Endothelial cell of hepatic sinusoid (primary cell): ENCODE results near the gene PTDSS2.

Experiments used
- in situ Hi-C: cut with HindIII; loops from 2 replicates; pipeline ENCODE4 v1.10.0; 2017; ENCODE audit warnings: low sequenced_read_pairs

PTDSS2 gene

GRCh38 chr11:521177-521688 lies 71.2 kb downstream of the PTDSS2 start:
- in situ Hi-C loops, result no loop called here

- in situ Hi-C loops, result no loop called here
Measured at GRCh38 chr11:526192-526591, 76.1 kb downstream of the PTDSS2 start.

DNA sequence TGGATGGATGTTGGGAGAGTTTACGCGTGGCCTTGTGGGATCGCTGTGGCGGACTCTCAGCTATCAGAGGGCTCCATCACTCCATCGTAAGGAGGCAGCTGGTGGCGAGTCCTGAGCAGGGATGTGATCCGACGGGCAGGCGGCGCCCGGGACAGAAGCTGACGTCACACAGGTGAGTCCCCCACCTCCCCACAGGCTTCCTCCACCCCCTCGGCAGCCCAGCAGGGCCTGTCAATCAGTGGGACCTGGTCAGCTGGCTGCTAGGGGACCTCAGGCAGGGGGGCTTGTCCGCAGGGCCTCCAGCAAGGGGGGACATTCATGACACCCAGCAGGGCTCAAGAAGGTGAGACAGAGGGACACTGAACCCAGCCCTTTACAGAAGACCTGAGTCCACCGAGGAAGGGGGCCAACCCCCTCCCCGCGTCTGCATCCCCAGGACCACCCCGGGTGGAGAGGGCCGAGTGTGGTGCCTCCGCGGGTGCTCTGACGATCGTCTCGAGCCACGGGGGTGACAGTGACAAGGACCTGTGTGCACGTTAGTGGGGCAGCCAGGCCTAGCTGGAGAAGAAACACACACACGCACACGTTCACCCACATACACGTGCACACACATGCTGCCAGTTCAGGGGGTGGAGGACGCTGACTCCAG lies 78.2 kb downstream of the PTDSS2 start:
- in situ Hi-C loops, result no loop called here

DNA sequence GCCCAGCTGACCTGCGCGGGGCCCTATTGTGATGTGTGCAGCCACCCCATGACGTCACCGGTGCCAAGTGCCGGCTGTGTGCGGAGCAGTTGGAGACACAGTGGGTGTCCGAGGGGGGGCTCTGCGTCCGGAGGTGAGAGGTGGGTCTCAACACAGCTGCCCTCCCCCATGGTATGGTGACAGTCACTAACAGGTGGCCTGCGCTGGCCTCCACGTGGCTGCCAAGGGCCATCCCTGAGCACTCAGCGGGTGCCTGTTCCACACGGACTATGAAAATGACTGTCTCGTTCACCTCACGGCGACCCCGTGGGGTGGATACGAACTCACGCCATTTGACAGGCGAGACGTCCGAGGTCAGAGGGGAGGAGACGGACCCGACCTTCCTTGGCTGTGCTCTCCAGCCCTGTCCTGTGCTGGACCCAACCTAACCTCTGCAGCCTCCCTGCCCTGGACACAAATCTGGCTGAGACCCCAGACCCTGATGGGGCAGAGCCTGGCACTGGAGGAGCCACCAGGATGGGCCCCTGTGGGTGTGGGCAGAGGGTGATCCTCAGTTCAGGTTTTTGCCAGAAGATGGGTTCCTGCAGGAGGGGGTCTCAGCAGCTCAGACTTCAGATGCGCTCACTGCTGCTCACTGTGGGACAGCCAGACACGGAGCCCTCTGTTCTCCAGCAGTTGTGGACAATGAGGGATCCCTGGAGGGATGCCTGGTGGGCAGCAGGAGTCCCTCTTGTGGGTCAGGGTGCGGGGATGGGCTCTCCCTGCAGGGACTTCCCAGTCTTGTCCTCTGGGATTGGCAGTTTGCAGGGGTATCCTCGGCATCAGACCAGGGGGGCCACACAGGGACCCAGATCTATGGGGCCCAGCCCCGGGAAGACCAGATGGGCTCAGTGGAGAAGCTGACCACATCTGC lies 79.0 kb downstream of the PTDSS2 start:
- in situ Hi-C loops, result no loop called here

DNA sequence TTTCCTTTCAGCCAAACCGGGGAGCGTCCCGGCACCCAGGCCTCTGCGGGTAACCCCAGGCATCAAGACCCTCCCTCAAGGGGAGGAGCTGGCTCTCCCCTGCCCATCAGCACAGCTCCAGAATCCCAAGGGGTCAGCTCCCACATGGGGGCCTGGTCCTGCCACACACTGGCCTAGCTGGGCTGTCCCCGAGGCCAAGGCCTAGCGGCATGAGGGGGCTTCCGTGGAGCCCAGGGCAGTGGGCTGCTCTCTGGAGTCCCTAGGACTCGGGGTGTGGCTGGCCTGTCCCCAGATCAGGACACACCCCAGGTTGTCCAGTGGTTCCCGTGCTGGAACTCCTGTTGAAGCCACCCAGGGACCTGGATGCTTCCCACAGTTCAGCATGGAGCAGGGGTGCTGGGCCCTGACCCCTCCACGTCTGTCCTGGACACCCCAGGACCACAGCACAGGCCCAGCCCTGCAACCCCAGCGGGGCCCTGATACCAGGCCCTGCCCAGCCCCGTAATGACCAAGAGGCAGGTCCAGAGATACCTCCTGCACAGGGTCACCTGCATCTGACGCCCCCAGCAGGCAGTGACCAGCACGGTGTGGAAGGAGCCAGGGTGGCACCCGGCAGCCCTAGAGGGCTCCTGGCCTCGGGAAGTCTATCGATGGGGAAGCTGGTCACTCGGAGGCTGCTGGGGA lies 79.8 kb downstream of the PTDSS2 start:
- in situ Hi-C loops, result no loop called here

GRCh38 chr11:530960-531831 lies 81.1 kb downstream of the PTDSS2 start:
- in situ Hi-C loops, result no loop called here

- in situ Hi-C loops, result no loop called here
Measured at GRCh38 chr11:531919-532526, 81.9 kb downstream of the PTDSS2 start.

- in situ Hi-C loops, result no loop called here
Measured at GRCh38 chr11:532527-532985, 82.5 kb downstream of the PTDSS2 start.

DNA sequence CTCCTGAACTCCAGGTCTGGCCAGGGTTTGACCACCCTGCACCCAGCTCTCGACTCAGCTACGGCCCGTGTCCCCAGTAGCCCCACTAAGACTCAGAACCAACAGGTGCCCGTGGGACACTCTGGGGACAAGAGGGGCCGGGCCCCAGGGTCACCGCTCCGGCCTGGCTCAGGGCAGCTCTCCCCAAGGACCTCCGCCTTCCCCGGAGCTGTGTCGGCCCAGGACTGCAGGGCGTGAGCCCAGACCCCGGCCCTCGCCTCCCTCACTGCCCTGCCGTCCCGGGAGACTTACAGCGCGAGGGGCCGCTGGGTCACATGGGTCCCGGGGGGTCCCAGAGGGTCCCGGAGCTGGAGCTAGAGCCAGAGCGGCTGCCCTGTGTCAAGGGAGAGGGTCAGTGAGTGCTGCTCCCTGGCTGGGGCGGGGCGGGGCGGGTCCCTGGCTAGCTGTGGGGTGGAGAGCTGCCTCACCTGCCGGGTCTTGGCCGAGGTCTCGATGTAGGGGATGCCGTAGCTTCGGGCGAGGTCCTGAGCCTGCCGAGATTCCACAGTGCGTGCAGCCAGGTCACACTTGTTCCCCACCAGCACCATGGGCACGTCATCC lies 83.0 kb downstream of the PTDSS2 start:
- in situ Hi-C loops, result no loop called here

- in situ Hi-C loops, result no loop called here
Measured at GRCh38 chr11:533586-534395, 83.7 kb downstream of the PTDSS2 start.

- in situ Hi-C loops, result no loop called here
Measured at GRCh38 chr11:534396-535209, 84.5 kb downstream of the PTDSS2 start.

DNA sequence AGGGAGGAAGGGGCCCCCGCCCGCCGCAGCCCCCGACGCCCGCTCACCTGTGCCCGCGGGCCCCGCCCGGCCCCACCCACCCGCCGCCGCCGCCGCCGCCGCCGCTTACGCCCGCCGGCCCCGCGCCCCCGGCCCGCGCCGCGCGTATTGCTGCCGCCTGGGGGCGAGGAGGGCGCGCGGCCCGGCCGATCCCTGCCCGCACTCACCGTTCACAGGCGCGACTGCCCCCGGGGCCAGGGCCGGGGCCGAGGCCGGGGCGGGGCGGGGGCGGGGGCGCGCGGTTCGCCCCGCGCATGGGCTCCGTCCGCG lies 85.1 kb downstream of the PTDSS2 start:
- in situ Hi-C loops, result no loop called here

- in situ Hi-C loops, result no loop called here
Measured at GRCh38 chr11:535519-536454, 85.7 kb downstream of the PTDSS2 start, which contains the start of gene HRAS. Gene HRAS (minus strand): TSS chr11:535576.

- in situ Hi-C loops, result no loop called here
Measured at GRCh38 chr11:536841-537621, 87.0 kb downstream of the PTDSS2 start, which contains the start of gene LRRC56. Gene LRRC56 (plus strand): TSS chr11:537527. CDS start chr11:540685, 3,158 bp downstream.

GRCh38 chr11:537622-538430 lies 87.7 kb downstream of the PTDSS2 start:
- in situ Hi-C loops, result no loop called here
